ENCODE results near the gene RPTOR. TPM values are rescaled to one million over a fixed set of nuclear protein-coding genes. Genes with fewer than 3 reads are reported as not detected.
A peak's percentile ranks its signal among the peaks of the same experiment; 100 is the strongest.

The RPTOR gene
- total and polyA plus RNA-seq, 2 donors = 8.1 to 10.3 TPM

DNA sequence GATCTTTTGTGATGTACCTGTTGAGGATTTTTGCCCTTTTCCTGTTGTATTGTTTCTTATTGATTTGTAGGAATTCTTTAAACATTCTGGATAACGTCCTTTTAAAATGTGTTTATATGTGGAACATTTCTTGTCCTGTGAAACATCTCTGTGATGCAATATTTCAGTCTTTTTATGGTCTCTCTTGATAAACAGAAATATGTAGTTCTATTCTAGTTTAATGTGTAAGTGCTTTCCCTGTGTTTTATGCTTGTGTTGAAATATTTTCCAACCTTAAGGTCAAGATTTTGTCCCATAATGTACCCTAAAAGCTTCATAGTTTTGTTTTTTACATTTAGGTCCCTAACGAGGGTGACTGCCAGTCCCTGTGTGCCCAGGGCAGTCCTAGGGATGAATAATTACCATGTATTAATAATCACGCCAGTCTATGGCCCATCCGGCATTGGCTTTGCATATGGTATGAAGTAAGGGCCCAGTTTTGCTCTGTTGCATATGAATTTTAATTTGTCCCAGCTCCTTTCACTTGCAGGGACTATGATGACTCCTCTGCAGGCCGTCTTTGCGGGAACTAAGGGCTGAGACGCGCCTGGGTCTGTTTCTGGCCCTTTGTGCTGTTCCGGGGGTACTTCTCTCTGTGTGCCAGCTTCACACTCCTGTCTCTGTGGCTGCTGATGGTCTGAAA is 44.2 kb downstream of the RPTOR start:
- no peak overlapping the region for H3K27ac ChIP-seq (ENCODE audit: low read depth in 1 of 2, low read length in 1 of 2)
- no peaks in the 10 kb centered on the region for H3K27me3 ChIP-seq (ENCODE audit: control insufficient read depth in 2 of 2, insufficient read depth in 1 of 2, low read length in 1 of 2)
- WGBS = 99% methylated on average over 9 of the region's 9 CpGs
- no peaks in the 10 kb centered on the region for H3K9me3 ChIP-seq (ENCODE audit: control insufficient read depth in 2 of 2, insufficient read depth in 1 of 2, low read length in 1 of 2)
- DNase-seq (ENCODE audit: low read depth in 6 of 9, low spot score in 9 of 9) = no peak
- H3K36me3 ChIP-seq (ENCODE audit: control insufficient read depth in 2 of 2, insufficient read depth in 2 of 2, low read length in 1 of 2) = no peaks in the 10 kb centered on the region
- peaks cover 13 to 52% of the 10 kb centered on the region in 2 donors for H3K4me1 ChIP-seq (ENCODE audit: control insufficient read depth in 2 of 2, insufficient read depth in 2 of 2, low read length in 2 of 2)
- H3K4me3 ChIP-seq (ENCODE audit: low read length in 2 of 2) = no peak overlapping the region

DNA sequence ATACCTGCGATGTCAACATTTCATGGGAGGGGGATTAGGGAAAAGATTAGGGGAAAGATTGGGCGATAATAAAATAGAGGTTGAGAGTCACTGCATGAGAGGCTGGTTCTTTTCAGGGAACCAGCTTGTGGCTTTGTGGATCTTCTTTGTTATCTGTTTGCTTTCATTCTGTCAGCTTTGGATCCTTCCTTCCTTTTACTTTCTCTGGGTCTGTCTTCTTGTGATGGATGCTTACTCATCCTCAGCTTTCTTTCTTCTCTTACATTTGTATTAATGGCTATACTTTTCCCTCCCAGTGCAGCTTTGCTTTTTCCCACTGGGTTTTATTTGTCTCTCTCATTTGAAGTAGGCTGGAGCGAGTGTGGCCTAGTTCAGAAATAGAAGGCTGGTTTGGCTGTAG is 47.1 kb downstream of the RPTOR start:
- Histone ChIP-seq H3K4me1 (ENCODE audit: control insufficient read depth in 2 of 2, insufficient read depth in 2 of 2, low read length in 2 of 2) (peaks cover 12 to 51% of the 10 kb centered on the region in 2 donors), H3K9me3 (ENCODE audit: control insufficient read depth in 2 of 2, insufficient read depth in 1 of 2, low read length in 1 of 2) (no peaks in the 10 kb centered on the region), H3K4me3 (ENCODE audit: low read length in 2 of 2) (no peak overlapping the region), H3K27ac (ENCODE audit: low read depth in 1 of 2, low read length in 1 of 2) (peak overlapping the region in 1 of 2 donors; percentile 48), H3K27me3 (ENCODE audit: control insufficient read depth in 2 of 2, insufficient read depth in 1 of 2, low read length in 1 of 2) (no peaks in the 10 kb centered on the region), H3K36me3 (ENCODE audit: control insufficient read depth in 2 of 2, insufficient read depth in 2 of 2, low read length in 1 of 2) (no peaks in the 10 kb centered on the region)
- WGBS = 91% methylated on average over 3 of the region's 3 CpGs
- no peak for DNase-seq (ENCODE audit: low read depth in 6 of 9, low spot score in 9 of 9)

DNA sequence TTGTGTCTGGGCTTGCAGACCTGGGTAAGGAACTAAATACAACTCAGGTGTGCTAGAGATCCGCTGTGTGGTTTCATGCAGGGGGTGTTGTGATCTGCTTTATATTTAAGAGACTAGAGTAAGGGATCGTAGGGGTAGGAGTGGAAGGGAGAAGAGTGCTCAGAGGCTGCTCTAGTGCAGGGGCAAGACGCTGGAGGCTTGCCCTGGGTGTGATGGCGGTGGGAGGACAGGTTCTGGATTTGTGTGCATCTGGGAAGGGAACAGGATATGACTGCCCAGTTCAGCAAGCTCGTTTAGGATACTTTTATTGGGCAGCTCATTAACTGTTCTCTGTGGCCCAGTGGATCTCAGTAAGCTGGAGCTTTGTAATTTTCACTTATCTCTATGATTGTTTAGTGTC is 47.6 kb downstream of the RPTOR start:
- H3K27me3 ChIP-seq (ENCODE audit: control insufficient read depth in 2 of 2, insufficient read depth in 1 of 2, low read length in 1 of 2) = no peaks in the 10 kb centered on the region
- WGBS = 73% methylated on average over 5 of the region's 5 CpGs
- H3K4me1 ChIP-seq (ENCODE audit: control insufficient read depth in 2 of 2, insufficient read depth in 2 of 2, low read length in 2 of 2) = peaks cover 12 to 52% of the 10 kb centered on the region in 2 donors
- H3K4me3 ChIP-seq (ENCODE audit: low read length in 2 of 2) = no peak overlapping the region
- H3K9me3 ChIP-seq (ENCODE audit: control insufficient read depth in 2 of 2, insufficient read depth in 1 of 2, low read length in 1 of 2) = no peaks in the 10 kb centered on the region
- no peaks in the 10 kb centered on the region for H3K36me3 ChIP-seq (ENCODE audit: control insufficient read depth in 2 of 2, insufficient read depth in 2 of 2, low read length in 1 of 2)
- DNase-seq (ENCODE audit: low read depth in 6 of 9, low spot score in 9 of 9) = no peak
- peak overlapping the region in 1 of 2 donors; percentile 48 for H3K27ac ChIP-seq (ENCODE audit: low read depth in 1 of 2, low read length in 1 of 2)

DNA sequence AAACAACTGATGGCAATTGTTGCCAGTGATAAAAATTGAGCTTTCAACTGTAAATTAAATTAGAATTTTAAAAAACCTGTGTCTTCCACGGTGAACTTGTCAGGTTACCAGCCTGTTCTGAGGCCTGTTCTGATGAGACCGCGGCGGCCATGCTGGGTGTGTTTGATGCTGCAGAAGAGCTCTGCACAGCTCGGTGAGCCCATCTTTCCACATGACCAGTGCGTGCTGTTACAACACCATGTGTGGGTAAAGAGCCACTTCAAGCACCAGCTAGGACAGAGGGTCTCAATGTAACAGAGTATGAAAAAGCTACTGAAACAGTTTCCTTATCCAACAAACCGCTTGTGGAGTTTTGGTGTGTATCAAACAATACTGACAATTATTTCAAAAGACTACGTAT is 48.5 kb downstream of the RPTOR start:
- Histone ChIP-seq H3K4me3 (ENCODE audit: low read length in 2 of 2) (no peak overlapping the region), H3K27me3 (ENCODE audit: control insufficient read depth in 2 of 2, insufficient read depth in 1 of 2, low read length in 1 of 2) (no peaks in the 10 kb centered on the region), H3K27ac (ENCODE audit: low read depth in 1 of 2, low read length in 1 of 2) (no peak overlapping the region), H3K4me1 (ENCODE audit: control insufficient read depth in 2 of 2, insufficient read depth in 2 of 2, low read length in 2 of 2) (peaks cover 12 to 59% of the 10 kb centered on the region in 2 donors), H3K9me3 (ENCODE audit: control insufficient read depth in 2 of 2, insufficient read depth in 1 of 2, low read length in 1 of 2) (no peaks in the 10 kb centered on the region), H3K36me3 (ENCODE audit: control insufficient read depth in 2 of 2, insufficient read depth in 2 of 2, low read length in 1 of 2) (no peaks in the 10 kb centered on the region)
- no peak for DNase-seq (ENCODE audit: low read depth in 6 of 9, low spot score in 9 of 9)
- 97% methylated on average over 8 of the region's 8 CpGs for WGBS

DNA sequence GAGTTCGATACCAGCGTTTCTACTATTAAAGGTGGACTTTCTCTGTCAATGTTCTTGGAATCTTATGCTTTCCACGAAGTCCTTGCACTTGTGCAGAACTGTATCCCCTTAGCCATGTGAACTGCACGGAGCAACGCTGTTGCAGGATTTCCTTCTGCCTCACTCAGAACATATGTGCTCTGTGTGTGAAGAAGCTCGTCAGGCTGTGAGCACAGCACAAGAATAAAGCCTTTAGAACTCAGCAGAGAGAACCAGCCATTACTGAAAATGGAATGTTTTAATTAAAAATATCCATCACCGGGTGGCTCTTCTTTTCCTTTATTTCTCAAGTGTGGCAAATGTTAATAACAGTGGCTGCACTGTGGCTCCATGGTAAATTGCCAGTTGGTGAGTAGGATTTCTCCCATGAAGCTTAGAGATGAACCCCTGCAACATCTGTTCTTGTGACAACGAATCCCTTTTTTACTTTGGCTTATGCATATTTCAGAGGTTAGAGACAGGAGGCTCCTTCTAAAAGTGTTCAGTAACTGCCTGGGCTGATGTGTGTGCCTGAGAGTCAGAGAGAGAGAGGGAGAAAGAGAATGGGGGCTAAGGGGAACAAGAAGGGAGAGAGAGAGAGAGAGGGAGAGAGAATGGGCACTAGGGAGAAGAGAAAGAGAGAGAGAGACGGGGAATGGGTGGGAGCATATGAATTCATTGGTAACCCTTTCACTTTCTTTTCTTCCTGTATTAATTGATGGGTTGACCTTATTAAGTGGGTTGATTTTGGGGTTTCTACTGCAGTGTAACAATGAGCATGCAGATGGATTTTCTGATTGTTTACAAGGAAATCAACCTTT is 50.0 kb downstream of the RPTOR start:
- 85% methylated on average over 9 of the region's 9 CpGs for WGBS
- H3K27ac ChIP-seq (ENCODE audit: low read depth in 1 of 2, low read length in 1 of 2) = peak overlapping the region in 1 of 2 donors; percentile 59
- peaks cover 18 to 69% of the 10 kb centered on the region in 2 donors for H3K4me1 ChIP-seq (ENCODE audit: control insufficient read depth in 2 of 2, insufficient read depth in 2 of 2, low read length in 2 of 2)
- no peaks in the 10 kb centered on the region for H3K36me3 ChIP-seq (ENCODE audit: control insufficient read depth in 2 of 2, insufficient read depth in 2 of 2, low read length in 1 of 2)
- H3K27me3 ChIP-seq (ENCODE audit: control insufficient read depth in 2 of 2, insufficient read depth in 1 of 2, low read length in 1 of 2) = no peaks in the 10 kb centered on the region
- DNase-seq (ENCODE audit: low read depth in 6 of 9, low spot score in 9 of 9) = no peak
- no peaks in the 10 kb centered on the region for H3K9me3 ChIP-seq (ENCODE audit: control insufficient read depth in 2 of 2, insufficient read depth in 1 of 2, low read length in 1 of 2)
- no peak overlapping the region for H3K4me3 ChIP-seq (ENCODE audit: low read length in 2 of 2)

DNA sequence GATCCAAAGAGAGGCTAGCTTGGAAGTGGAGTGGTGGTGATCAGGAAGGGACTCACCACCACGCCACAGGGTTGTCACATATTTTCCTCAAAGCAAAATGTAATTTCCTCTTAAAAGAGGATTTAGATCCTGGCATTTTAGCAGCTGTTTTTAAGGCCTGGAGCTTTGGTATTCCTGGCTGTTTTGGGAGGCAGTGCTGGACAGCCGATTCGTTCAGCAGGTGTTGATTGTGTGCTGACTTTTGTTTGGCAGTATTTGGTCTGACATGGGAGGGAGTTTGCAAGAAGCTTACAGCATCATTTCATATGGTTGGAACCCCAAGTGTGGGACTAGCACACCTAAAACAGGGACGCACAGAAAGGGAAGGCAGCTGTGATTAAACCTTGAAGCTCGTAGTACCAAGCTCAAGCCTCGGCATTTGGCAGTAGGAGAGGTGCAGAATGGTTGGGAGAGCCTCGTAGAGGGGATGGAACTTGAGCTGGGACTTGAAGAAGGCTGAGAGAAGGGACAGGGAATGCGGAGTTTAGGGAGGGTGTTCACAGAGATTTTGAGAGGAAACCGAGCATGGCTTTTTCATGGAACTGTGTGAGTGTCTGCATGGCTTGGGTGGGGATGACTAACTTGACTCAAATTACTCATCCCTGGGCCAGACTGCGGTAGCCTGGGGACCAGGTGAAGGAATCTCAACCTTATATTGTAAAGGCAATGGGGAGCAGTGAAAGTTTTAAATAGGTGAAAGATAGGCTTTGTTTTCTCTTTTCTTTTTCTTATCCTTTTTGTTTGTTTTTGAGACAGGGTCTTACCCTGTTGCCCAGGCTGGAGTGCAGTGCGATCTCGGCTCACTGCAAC is 52.3 kb downstream of the RPTOR start:
- H3K9me3 ChIP-seq (ENCODE audit: control insufficient read depth in 2 of 2, insufficient read depth in 1 of 2, low read length in 1 of 2) = no peaks in the 10 kb centered on the region
- H3K4me1 ChIP-seq (ENCODE audit: control insufficient read depth in 2 of 2, insufficient read depth in 2 of 2, low read length in 2 of 2) = peaks cover 13 to 63% of the 10 kb centered on the region in 2 donors
- 93% methylated on average over 12 of the region's 12 CpGs for WGBS
- no peaks in the 10 kb centered on the region for H3K36me3 ChIP-seq (ENCODE audit: control insufficient read depth in 2 of 2, insufficient read depth in 2 of 2, low read length in 1 of 2)
- no peak for DNase-seq (ENCODE audit: low read depth in 6 of 9, low spot score in 9 of 9)
- peak overlapping the region in 1 of 2 donors; percentile 3 for H3K27ac ChIP-seq (ENCODE audit: low read depth in 1 of 2, low read length in 1 of 2)
- H3K27me3 ChIP-seq (ENCODE audit: control insufficient read depth in 2 of 2, insufficient read depth in 1 of 2, low read length in 1 of 2) = no peaks in the 10 kb centered on the region
- H3K4me3 ChIP-seq (ENCODE audit: low read length in 2 of 2) = no peak overlapping the region

DNA sequence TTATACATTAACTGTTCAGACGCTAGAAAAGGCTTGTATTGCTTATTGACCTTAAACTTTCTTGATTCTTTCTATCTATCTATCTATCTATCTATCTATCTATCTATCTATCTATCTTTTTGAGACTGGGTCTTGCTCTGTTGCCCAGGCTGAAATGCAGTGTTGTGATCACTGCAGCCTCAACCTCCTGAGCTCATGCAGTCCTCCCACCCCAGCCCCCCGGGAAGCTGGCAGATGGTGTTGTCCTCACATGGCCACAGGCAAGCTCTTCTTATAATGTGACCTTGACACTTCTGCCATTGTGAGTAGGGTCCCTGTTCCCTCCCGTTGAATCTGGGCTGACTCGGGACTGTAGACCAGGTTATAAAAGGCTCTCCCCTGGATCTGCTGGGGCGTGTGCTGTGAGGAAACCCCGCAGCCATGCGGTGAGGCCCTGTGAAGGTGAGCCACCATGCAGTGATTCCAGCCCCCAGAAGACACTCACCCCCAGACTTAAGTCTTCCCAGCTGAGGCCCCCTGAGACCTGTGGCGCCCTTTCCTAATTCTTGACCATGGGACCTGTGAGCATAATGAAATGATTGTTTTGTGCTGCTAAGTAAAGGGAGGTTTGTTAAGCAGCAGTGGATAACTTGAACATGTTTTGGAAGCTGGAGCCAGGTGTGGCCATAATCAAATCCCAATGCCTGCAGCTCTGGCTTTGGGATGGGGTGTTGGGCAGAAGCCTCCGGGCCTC is 54.3 kb downstream of the RPTOR start:
- Histone ChIP-seq H3K36me3 (ENCODE audit: control insufficient read depth in 2 of 2, insufficient read depth in 2 of 2, low read length in 1 of 2) (no peaks in the 10 kb centered on the region), H3K27me3 (ENCODE audit: control insufficient read depth in 2 of 2, insufficient read depth in 1 of 2, low read length in 1 of 2) (no peaks in the 10 kb centered on the region), H3K4me1 (ENCODE audit: control insufficient read depth in 2 of 2, insufficient read depth in 2 of 2, low read length in 2 of 2) (peaks cover 13 to 55% of the 10 kb centered on the region in 2 donors), H3K9me3 (ENCODE audit: control insufficient read depth in 2 of 2, insufficient read depth in 1 of 2, low read length in 1 of 2) (peaks cover 0 to 4% of the 10 kb centered on the region in 2 donors), H3K4me3 (ENCODE audit: low read length in 2 of 2) (no peak overlapping the region), H3K27ac (ENCODE audit: low read depth in 1 of 2, low read length in 1 of 2) (peak overlapping the region in 1 of 2 donors; percentile 40)
- no peak for DNase-seq (ENCODE audit: low read depth in 6 of 9, low spot score in 9 of 9)
- 96% methylated on average over 9 of the region's 9 CpGs for WGBS

DNA sequence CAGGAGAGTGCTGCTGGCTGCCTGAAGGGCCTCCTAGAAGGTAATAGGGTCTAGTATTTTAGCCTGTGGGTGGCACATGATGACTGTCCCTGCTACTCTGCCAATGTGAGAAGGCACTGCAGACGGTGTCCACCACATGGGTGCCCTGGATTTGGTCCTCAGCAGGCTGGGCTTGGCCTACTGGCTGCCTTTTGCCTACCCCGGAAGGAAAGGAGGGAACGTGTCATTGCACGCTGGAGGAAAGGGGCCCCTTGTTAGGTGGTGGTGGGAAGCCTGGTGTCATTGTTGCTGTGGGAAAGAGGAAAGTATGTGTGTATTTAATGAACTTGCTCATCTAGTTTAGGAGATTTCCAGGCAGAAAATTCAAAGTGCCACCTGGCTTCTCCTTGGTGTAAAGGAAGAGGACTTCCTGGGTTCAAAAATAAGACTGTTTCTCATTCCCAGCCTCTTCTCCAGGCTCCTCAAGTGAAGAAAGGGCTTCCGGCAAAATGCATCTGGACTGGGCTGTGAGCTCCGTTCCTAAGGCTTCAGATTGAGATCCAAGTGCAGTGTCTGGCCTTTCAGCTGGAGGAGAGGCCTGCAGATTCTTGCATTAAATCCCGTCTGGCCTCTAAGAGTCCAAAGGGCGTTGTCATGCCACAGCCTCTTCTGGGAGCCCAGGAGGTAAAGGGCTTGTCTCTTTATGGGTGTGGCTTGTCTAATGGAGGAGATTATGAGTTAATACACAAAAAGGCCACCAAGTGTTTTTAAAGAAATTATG is 55.1 kb downstream of the RPTOR start:
- Histone ChIP-seq H3K27ac (ENCODE audit: low read depth in 1 of 2, low read length in 1 of 2) (peak overlapping the region in 1 of 2 donors; percentile 40), H3K4me1 (ENCODE audit: control insufficient read depth in 2 of 2, insufficient read depth in 2 of 2, low read length in 2 of 2) (peaks cover 9 to 50% of the 10 kb centered on the region in 2 donors), H3K27me3 (ENCODE audit: control insufficient read depth in 2 of 2, insufficient read depth in 1 of 2, low read length in 1 of 2) (no peaks in the 10 kb centered on the region), H3K9me3 (ENCODE audit: control insufficient read depth in 2 of 2, insufficient read depth in 1 of 2, low read length in 1 of 2) (peaks cover 0 to 4% of the 10 kb centered on the region in 2 donors), H3K36me3 (ENCODE audit: control insufficient read depth in 2 of 2, insufficient read depth in 2 of 2, low read length in 1 of 2) (no peaks in the 10 kb centered on the region), H3K4me3 (ENCODE audit: low read length in 2 of 2) (no peak overlapping the region)
- 59% methylated on average over 8 of the region's 8 CpGs for WGBS
- no peak for DNase-seq (ENCODE audit: low read depth in 6 of 9, low spot score in 9 of 9)

Data from thymus (tissue), 11 donors.